IPS DF 6.9 (cell line): Measurements from ENCODE around the gene CNPY1.
"Not testable (repeated sequence)": the region's sequence is repeated elsewhere in the genome, so short reads cannot be mapped to it uniquely, and the experiment has no call there.

Experiments
- DNase-seq: peaks from one replicate; pipeline ENCODE4 v3.0.0-alpha.2; 2013; ENCODE audit warnings: low read depth, low spot score
- H3K27ac ChIP-seq: one replicate; pipeline ENCODE4 v1.5.1; 2013; ENCODE audit warnings: low read length, control low read depth
- H3K27me3 ChIP-seq: 2 replicates; pipeline ENCODE4 v1.6.1; 2013; ENCODE audit warnings: mild to moderate bottlenecking, low read length; ENCODE audit not compliant: control insufficient read depth, insufficient read depth
- H3K36me3 ChIP-seq: 2 replicates; pipeline ENCODE4 v1.6.1; 2013; ENCODE audit warnings: low read length; ENCODE audit not compliant: control insufficient read depth, insufficient read depth
- H3K4me1 ChIP-seq: 2 replicates; pipeline ENCODE4 v1.6.1; 2013; ENCODE audit warnings: low read length; ENCODE audit not compliant: control insufficient read depth, insufficient read depth
- H3K4me3 ChIP-seq: 2 replicates; pipeline ENCODE4 v1.5.1; 2013; ENCODE audit warnings: mild to moderate bottlenecking, low read length
- H3K9me3 ChIP-seq: 2 replicates; pipeline ENCODE4 v1.6.1; 2013; ENCODE audit warnings: low read length, inconsistent platforms; ENCODE audit not compliant: control insufficient read depth, insufficient read depth
- WGBS: extraction: QIAGEN DNeasy Blood & Tissue Kit; methylation state at CpG from one replicate; pipeline ENCODE4 v1.1.7; 2013; ENCODE audit warnings: mixed read lengths, missing lambda C conversion rate; ENCODE audit not compliant: insufficient read length, insufficient coverage; 5-methylcytosine and 5-hydroxymethylcytosine counted together

CNPY1 gene

GRCh38 chr7:155568842-155569494, 22.6 kb upstream of the CNPY1 start:
- no CpG with 5 or more reads among the region's 10 CpGs for WGBS
- DNase-seq: no peak
- no peaks in the 10 kb centered on the region for H3K27me3 ChIP-seq
- no peaks in the 10 kb centered on the region for H3K36me3 ChIP-seq
- peaks cover 1% of the 10 kb centered on the region; the same call in 1 of the 2 replicates for H3K4me1 ChIP-seq
- H3K9me3 ChIP-seq: no peaks in the 10 kb centered on the region
- no peak overlapping the region for H3K27ac ChIP-seq
- no peak overlapping the region for H3K4me3 ChIP-seq

DNA sequence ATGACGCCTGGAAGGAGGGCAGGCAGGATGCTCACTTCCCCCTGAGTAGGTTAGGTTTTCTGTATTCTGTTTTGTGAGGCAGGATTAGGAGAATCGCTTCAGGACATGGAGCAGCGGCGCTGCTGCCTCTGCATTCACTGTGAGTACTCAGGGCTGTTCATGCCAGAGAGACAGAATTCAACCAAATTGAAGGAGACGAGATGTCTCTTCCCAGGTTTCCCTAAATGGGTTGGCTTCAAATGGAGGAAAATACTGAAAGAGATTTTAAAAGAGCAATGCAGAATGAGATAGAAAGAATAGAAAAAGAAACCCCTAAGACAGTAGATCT, 21.9 kb upstream of the CNPY1 start:
- no CpG with 5 or more reads among the region's 5 CpGs for WGBS
- H3K27ac ChIP-seq: no peak overlapping the region
- no peaks in the 10 kb centered on the region for H3K27me3 ChIP-seq
- no peaks in the 10 kb centered on the region for H3K9me3 ChIP-seq
- no peak for DNase-seq
- no peak overlapping the region for H3K4me3 ChIP-seq
- H3K4me1 ChIP-seq: peaks cover 1% of the 10 kb centered on the region; the same call in 1 of the 2 replicates
- H3K36me3 ChIP-seq: no peaks in the 10 kb centered on the region

GRCh38 chr7:155567646-155568332, 21.4 kb upstream of the CNPY1 start:
- H3K4me3 ChIP-seq: no peak overlapping the region
- peaks cover 1% of the 10 kb centered on the region; the same call in 1 of the 2 replicates for H3K4me1 ChIP-seq
- no peaks in the 10 kb centered on the region for H3K27me3 ChIP-seq
- no peak overlapping the region for H3K27ac ChIP-seq
- no peaks in the 10 kb centered on the region for H3K36me3 ChIP-seq
- no peaks in the 10 kb centered on the region for H3K9me3 ChIP-seq
- WGBS: no CpG with 5 or more reads among the region's 18 CpGs
- DNase-seq: no peak

DNA sequence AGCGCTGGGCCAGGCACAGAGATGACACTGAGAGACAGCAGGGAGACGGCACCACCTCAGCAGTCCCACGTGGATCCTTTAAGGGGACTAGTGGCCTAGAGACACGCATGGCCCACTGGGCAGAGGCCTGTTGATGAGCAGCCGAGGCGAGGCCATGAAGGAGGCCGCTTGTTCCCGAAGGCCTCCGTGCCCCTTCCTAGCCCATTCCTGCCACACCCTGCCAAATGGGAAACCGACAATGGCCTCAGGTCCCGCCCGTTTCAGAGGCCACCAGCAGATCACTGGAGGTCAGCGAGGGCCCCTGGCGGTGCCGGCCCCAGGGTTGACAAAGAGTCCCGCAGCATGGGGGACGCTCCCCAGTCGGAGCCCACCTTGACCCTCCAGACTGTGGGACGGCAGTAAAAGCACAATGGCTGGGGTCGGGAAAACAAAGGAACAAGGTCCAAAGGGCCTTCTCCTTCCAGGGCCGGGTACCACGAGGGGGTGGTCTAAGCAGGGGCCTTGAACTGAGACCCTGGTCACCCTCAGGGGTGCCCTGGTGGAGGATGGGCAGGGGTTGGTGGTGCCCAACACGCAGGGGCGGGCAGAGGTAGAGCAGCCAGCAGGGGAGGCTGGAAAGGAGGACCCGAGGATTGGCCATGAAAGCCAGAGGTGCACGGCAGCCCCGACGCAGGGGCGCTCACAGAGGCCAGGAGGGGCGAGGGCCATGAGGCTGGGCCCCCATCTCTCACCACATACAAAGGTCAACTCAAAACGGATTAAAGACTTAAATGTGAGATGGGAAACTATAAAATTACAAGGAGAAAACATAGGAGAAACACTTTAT, 19.9 kb upstream of the CNPY1 start:
- H3K4me3 ChIP-seq: no peak overlapping the region
- no peaks in the 10 kb centered on the region for H3K9me3 ChIP-seq
- H3K4me1 ChIP-seq: peaks cover 1% of the 10 kb centered on the region; the same call in 1 of the 2 replicates
- DNase-seq: no peak
- no CpG with 5 or more reads among the region's 31 CpGs for WGBS
- H3K36me3 ChIP-seq: no peaks in the 10 kb centered on the region
- no peak overlapping the region for H3K27ac ChIP-seq
- no peaks in the 10 kb centered on the region for H3K27me3 ChIP-seq

- Histone ChIP-seq H3K36me3 (no peaks in the 10 kb centered on the region), H3K4me3 (no peak overlapping the region), H3K27ac (no peak overlapping the region), H3K9me3 (no peaks in the 10 kb centered on the region), H3K4me1 (peaks cover 1% of the 10 kb centered on the region; the same call in 1 of the 2 replicates), H3K27me3 (no peaks in the 10 kb centered on the region)
- WGBS: no CpG with 5 or more reads among the region's 10 CpGs
- DNase-seq: no peak
Measured at GRCh38 chr7:155565596-155565995, 19.2 kb upstream of the CNPY1 start.

GRCh38 chr7:155562976-155563375, 16.6 kb upstream of the CNPY1 start:
- not testable (repeated sequence) for H3K27ac ChIP-seq, DNase-seq, H3K4me3 ChIP-seq, H3K36me3 ChIP-seq, H3K9me3 ChIP-seq, H3K4me1 ChIP-seq, H3K27me3 ChIP-seq
- WGBS: no CpG with 5 or more reads among the region's 10 CpGs

GRCh38 chr7:155562106-155562505, 15.7 kb upstream of the CNPY1 start:
- no CpG with 5 or more reads among the region's 9 CpGs for WGBS
- DNase-seq: no peak
- no peak overlapping the region for H3K27ac ChIP-seq
- H3K27me3 ChIP-seq: no peaks in the 10 kb centered on the region
- H3K36me3 ChIP-seq: no peaks in the 10 kb centered on the region; the same call in 1 of the 2 replicates
- no peaks in the 10 kb centered on the region for H3K9me3 ChIP-seq
- H3K4me1 ChIP-seq: no peaks in the 10 kb centered on the region; the same call in 1 of the 2 replicates
- no peak overlapping the region for H3K4me3 ChIP-seq

DNA sequence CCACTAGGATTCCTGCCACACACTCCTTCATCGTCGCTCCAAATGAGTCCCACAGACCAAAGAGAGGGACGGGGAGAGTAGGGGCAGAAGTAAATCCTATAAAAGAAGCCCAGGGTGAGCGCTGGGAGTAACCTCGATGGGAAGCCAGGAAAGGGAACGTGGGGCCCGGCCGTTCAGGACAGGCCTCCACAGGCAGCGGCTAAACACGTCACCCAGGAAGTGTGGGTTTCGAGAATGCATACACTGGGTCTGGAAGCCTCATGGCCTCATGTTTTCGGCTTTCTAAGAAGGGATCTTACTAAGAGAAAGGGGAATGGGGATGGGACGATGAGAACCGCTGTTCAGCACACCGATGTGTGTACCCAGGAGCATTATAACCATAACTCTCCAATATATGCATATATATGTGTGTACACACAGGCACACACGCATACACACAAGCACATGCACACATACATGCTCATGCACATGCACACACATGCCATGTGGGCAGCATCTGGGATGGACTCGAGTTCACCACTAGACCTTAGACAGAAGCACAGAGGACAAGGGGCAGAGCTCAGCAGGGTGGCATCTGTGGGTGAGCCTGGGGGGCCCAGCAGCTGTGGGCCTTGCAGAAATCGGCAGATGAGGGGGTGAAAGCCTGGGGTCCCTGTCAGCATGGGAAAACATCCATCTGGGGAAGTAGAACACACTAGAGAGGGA, 14.8 kb upstream of the CNPY1 start:
- H3K4me3 ChIP-seq: no peak overlapping the region
- DNase-seq: no peak
- no peaks in the 10 kb centered on the region for H3K27me3 ChIP-seq
- no peak overlapping the region for H3K27ac ChIP-seq
- no peaks in the 10 kb centered on the region for H3K9me3 ChIP-seq
- no peaks in the 10 kb centered on the region; the same call in 1 of the 2 replicates for H3K4me1 ChIP-seq
- WGBS: no CpG with 5 or more reads among the region's 18 CpGs
- H3K36me3 ChIP-seq: no peaks in the 10 kb centered on the region; the same call in 1 of the 2 replicates

DNA sequence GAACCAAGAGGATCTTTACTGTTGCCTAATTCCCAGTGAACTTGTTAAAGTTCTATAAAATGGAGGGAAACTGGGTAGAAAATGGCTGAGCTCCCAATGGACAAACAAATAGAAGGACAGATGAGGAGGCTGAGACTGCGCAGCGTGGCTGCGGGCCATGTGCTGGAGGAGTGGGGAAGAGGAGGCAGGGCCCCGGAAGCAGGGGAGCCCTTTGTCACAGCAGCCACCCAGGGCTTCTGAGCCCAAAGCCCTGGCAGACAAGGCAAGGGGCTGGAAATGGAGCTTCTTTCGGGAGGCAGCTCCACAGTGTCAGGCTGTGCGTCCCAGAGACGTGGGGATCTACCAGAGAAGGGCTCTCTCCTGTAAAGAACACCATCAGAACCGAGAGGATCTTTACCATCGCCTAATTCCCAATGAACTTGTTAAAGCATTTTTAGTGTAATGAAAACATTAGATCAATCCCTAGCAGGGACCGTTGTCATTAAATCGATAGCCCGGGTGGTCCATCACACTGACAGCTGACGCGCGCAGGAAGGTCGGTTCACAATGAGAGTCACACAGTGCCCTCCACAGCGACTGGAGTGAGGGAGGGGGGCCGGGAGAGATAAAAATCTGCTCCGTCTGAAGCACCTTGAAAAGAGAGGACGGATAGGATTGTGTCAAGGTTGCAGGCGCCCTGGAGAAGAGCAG, 14.0 kb upstream of the CNPY1 start:
- no peak for DNase-seq
- H3K27me3 ChIP-seq: no peaks in the 10 kb centered on the region
- H3K4me1 ChIP-seq: no peaks in the 10 kb centered on the region
- no CpG with 5 or more reads among the region's 21 CpGs for WGBS
- H3K36me3 ChIP-seq: no peaks in the 10 kb centered on the region; the same call in 1 of the 2 replicates
- H3K27ac ChIP-seq: no peak overlapping the region
- H3K4me3 ChIP-seq: no peak overlapping the region
- no peaks in the 10 kb centered on the region for H3K9me3 ChIP-seq
